ENCODE measurements around the gene TYK2. TPM values are rescaled to one million over a fixed set of nuclear protein-coding genes. Genes with fewer than 3 reads are reported as not detected.

TYK2 gene
- total RNA-seq, 4 donors from 2014 or later: 59.2 to 94.4 (median 75.9) TPM

DNA sequence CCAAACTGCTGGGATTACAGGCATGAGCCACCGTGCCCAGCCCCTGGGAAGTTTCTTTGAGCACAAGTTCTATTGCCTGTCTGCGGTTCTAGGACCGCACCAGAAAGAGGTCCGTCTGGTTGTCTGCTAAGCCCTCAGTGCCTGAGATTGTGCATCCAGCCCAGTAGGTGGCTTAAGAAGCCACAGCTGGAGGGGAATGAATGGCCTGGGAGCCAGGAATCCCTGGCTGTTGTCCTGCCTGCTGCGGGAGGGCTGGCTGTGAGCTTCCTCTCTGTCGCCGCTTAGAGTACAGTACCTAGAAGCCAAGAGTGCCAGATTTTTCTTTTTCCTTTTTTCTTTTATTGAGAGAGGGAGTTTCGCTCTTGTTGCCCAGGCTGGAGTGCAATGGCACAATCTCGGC is 4.2 kb upstream of the TYK2 start:
- TF ChIP-seq, protein P1, sequence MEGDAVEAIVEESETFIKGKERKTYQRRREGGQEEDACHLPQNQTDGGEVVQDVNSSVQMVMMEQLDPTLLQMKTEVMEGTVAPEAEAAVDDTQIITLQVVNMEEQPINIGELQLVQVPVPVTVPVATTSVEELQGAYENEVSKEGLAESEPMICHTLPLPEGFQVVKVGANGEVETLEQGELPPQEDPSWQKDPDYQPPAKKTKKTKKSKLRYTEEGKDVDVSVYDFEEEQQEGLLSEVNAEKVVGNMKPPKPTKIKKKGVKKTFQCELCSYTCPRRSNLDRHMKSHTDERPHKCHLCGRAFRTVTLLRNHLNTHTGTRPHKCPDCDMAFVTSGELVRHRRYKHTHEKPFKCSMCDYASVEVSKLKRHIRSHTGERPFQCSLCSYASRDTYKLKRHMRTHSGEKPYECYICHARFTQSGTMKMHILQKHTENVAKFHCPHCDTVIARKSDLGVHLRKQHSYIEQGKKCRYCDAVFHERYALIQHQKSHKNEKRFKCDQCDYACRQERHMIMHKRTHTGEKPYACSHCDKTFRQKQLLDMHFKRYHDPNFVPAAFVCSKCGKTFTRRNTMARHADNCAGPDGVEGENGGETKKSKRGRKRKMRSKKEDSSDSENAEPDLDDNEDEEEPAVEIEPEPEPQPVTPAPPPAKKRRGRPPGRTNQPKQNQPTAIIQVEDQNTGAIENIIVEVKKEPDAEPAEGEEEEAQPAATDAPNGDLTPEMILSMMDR (IDR thresholded peaks at IDR 0.05; ENCODE audit: low read depth): no peak

DNA sequence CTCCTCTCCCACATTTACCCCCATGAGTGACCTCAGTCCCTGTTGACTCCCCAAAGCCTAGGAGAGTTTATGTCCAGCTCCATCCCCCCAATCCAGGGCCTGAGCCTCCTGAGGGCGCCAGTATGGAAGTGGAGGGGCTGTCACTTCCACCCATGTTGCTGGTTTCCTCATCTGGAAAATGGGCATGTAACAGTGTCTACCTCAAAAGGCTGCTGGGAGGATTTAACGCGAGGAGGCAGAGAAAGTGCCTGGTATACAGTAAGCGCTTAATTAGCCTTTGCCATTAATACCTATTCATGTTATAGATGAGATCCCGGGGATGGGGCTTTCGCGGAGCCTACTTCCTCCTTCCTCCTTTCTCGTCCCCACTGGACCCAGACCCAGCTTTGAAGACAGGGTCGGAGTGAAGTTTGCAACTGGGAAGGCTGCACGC is 476 bp downstream of the TYK2 start:
- TF ChIP-seq, protein P1 (IDR thresholded peaks at IDR 0.05; ENCODE audit: low read depth): no peak

DNA sequence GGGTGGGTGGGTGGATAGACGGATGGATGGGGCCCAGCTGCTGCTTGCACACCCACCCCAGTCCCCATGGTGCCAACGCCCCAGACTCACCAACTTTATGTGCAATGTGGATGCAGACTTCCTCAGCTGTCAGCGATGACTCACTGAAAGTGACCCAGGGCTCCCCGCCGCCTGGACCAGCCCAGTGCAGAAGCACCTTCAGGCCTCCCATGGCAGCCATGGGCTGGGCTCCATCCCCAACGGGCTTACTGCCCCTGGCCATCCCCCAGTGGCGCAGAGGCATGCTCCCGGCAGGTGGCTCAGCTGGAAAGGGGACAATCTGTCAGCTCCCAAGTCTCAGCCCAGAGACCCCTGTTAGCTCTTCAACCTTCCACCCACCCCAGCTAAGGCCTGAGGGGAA is 2.2 kb downstream of the TYK2 start:
- TF ChIP-seq, protein P1 (IDR thresholded peaks at IDR 0.05; ENCODE audit: low read depth): no peak

DNA sequence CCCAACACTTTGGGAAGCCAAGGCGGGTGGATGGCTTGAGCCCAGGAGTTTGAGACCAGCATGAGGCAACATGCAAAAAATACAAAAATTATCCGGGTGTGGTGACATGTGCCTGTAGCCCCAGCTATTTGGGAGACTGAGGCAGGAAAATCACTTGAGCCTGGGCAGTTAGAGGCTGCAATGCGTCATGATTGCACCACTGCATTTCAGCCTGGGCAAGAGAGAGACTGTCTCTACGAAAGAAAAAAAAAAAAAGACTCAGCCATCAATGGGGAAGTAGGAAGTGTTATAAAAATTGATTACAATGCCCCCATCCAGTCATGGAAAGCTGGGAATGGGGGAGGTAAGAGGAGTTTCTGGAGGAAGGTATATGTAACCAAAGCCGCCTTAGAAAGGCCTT is 5.4 kb downstream of the TYK2 start:
- TF ChIP-seq, protein P1 (IDR thresholded peaks at IDR 0.05; ENCODE audit: low read depth): no peak

DNA sequence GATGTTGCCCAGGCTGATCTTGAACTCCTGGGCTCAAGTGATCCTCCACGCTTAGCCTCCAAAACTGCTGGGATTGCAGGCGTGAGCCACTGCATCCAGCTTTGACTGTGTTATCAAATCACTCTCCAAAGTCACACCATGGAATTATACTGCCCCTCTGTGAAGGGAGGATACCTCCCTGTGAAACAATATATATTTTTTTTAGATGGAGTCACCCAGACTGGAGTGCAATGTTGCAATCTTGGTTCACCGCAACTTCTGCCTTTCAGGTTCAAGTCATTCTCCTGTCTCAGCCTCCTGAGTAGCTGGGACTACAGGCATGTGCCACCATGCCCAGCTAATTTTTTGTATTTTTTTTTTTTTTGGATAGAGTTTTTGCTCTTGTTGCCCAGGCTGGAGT is 7.7 kb downstream of the TYK2 start:
- TF ChIP-seq, protein P1 (IDR thresholded peaks at IDR 0.05; ENCODE audit: low read depth): no peak

DNA sequence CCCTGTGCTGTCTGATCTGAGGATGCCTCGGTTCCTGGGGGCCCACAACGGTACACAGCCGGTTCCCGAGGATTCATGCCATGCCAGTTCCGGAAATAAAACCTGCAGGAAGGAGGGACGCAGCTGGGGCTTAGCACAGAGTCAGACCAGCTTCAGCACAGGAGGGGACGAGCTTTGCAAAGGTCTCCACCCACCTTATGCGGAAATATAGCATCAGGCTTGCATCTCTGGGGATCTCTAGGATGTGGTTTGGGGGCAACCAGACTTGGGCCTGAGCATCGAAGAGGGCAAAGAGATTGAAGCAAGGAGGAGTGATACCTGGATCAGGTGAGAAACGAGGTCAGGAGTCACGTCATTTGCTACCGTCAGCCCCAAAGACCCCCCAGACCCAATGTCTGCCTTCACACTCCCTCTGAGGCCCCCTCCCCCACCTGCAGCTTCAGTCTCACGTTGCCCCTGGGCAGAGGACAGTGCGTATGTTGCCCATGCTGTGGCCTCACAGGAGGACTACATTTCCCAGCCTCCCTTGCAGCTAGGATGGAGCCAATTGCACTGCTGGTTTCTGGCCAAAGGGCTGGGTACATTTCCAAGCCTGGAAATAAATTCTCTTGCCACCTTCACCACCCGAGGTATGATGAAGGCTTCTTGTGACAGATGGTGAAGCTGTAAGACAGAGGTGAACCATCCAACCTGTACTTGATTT is 12.1 kb downstream of the TYK2 start:
- TF ChIP-seq, protein P1 (IDR thresholded peaks at IDR 0.05; ENCODE audit: low read depth): no peak

DNA sequence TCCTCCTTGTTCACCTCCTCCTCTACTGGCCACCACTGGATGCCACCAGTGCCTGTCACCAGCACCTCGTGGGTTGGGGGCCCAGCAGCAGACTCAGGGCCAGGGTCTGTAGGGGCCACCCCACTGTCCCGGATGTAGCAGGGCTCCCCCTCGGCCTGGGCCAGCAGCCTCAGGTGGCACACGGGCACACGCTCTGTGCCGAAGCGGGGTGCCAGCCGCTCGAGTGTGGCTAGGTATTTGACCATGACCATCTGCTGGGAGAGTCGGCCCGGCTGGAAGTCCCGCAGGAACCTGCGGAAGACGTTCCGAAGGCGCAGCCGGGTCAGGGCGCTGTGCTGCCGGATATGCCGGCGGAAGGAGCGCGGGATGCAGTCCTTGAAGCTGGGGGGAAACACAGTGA is 14.9 kb downstream of the TYK2 start:
- TF ChIP-seq, protein P1 (IDR thresholded peaks at IDR 0.05; ENCODE audit: low read depth): no peak

Measured in subcutaneous adipose tissue (tissue), 4 donors.